Measurements from ENCODE around the gene CEACAM16.
A peak's percentile ranks its signal among the peaks of the same experiment; 100 is the strongest.

The CEACAM16 gene

GRCh38 chr19:44747739-44748425 lies 48.9 kb downstream of the CEACAM16 start:
- peak; percentile 77 for DNase-seq

GRCh38 chr19:44748426-44749254 lies 49.7 kb downstream of the CEACAM16 start, which contains the start of gene BCL3:
Gene BCL3, plus strand, starts transcription at chr19:44748708. Its CDS starts 83 bp downstream, at chr19:44748791.
- DNase-seq = no peak

- DNase-seq = no peak
These were observed 50.3 kb downstream of the CEACAM16 start for GRCh38 chr19:44749292-44749691.

GRCh38 chr19:44749994-44750393 lies 51.0 kb downstream of the CEACAM16 start:
- no peak for DNase-seq

- no peak for DNase-seq
These were observed 53.3 kb downstream of the CEACAM16 start for GRCh38 chr19:44752123-44752815.

- DNase-seq = peak; percentile 98
These were observed 54.1 kb downstream of the CEACAM16 start for GRCh38 chr19:44752816-44753625.

GRCh38 chr19:44753626-44753931 lies 54.6 kb downstream of the CEACAM16 start:
- no peak for DNase-seq

- peak; percentile 89 for DNase-seq
These were observed 55.2 kb downstream of the CEACAM16 start for GRCh38 chr19:44753932-44754749.

- DNase-seq = no peak
These were observed 55.8 kb downstream of the CEACAM16 start for GRCh38 chr19:44754750-44755080.

- DNase-seq = no peak
These were observed 56.3 kb downstream of the CEACAM16 start for GRCh38 chr19:44755219-44755618.

GRCh38 chr19:44756089-44756562 lies 57.2 kb downstream of the CEACAM16 start:
- DNase-seq = no peak

- no peak for DNase-seq
These were observed 58.2 kb downstream of the CEACAM16 start for GRCh38 chr19:44757057-44757734.

- DNase-seq = no peak
These were observed 59.0 kb downstream of the CEACAM16 start for GRCh38 chr19:44757735-44758505.

- DNase-seq = no peak
These were observed 59.6 kb downstream of the CEACAM16 start for GRCh38 chr19:44758596-44758995.

- DNase-seq = no peak
These were observed 60.3 kb downstream of the CEACAM16 start for GRCh38 chr19:44759083-44759804.

Data from EL (cell line).